ENCODE data around the gene POU6F2.

- TF ChIP-seq EZH2phosphoT487 (IDR thresholded peaks at IDR 0.05; ENCODE audit: unreplicated experiment): no peak
- no peak for TF ChIP-seq POLR2AphosphoS5 (IDR thresholded peaks at IDR 0.05; ENCODE audit: low read depth)
- TF ChIP-seq CREB1 (CRISPR knock-in tag; IDR thresholded peaks at IDR 0.05; ENCODE audit: low read depth): no peak
- TF ChIP-seq CTCF (conservative IDR thresholded peaks at IDR 0.05; ENCODE audit: low read depth in 2 of 2): 0 out of 4 replicates have a peak, but pooled peaks of 1 of the 2 experiments have one; percentile 17
- TF ChIP-seq EZH2 (IDR thresholded peaks at IDR 0.05; ENCODE audit: low read depth, unreplicated experiment): no peak
- TF ChIP-seq JUNB (IDR thresholded peaks at IDR 0.05; ENCODE audit: unreplicated experiment): no peak
- no peak for TF ChIP-seq NANOG (IDR thresholded peaks at IDR 0.05; ENCODE audit: borderline replicate concordance)
- no peak for TF ChIP-seq ETS1 (IDR thresholded peaks at IDR 0.05)
- no peak for TF ChIP-seq REST (IDR thresholded peaks at IDR 0.05; ENCODE audit: unreplicated experiment)
- TF ChIP-seq STAT1 (IDR thresholded peaks at IDR 0.05; ENCODE audit: unreplicated experiment): no peak
- TF ChIP-seq ZNF114 (CRISPR knock-in tag; IDR thresholded peaks at IDR 0.05): no peak
- TF ChIP-seq ZNF331 (CRISPR knock-in tag; IDR thresholded peaks at IDR 0.05; ENCODE audit: low read depth): no peak
- TF ChIP-seq ZNF462 (CRISPR knock-in tag; IDR thresholded peaks at IDR 0.05): no peak
These were observed 48.1 kb upstream of the POU6F2 start for GRCh38 chr7:38929460-38930171.

Data from GM23338 (cell line).